HT-29 (cell line): ENCODE measurements around the gene SEC16A. TPM values are rescaled to one million over a fixed set of nuclear protein-coding genes. Genes with fewer than 3 reads are reported as not detected.
A peak's percentile ranks its signal among the peaks of the same experiment; 100 is the strongest.

Experiments
- DNase-seq: peaks from one replicate; pipeline ENCODE4 v3.0.0-alpha.2; 2015; ENCODE audit warnings: low spot score
- total RNA-seq: library from RNA; depleted of rRNA; stranded (reverse); fragments of >200 nt; shearing (Covaris generic); gene quantifications from 2 replicates; pipeline ENCODE4 v1.2.3, GENCODE V29; 2014

The SEC16A gene
- total RNA-seq, 1 experiment from 2014 or later = 43.5 TPM

DNA sequence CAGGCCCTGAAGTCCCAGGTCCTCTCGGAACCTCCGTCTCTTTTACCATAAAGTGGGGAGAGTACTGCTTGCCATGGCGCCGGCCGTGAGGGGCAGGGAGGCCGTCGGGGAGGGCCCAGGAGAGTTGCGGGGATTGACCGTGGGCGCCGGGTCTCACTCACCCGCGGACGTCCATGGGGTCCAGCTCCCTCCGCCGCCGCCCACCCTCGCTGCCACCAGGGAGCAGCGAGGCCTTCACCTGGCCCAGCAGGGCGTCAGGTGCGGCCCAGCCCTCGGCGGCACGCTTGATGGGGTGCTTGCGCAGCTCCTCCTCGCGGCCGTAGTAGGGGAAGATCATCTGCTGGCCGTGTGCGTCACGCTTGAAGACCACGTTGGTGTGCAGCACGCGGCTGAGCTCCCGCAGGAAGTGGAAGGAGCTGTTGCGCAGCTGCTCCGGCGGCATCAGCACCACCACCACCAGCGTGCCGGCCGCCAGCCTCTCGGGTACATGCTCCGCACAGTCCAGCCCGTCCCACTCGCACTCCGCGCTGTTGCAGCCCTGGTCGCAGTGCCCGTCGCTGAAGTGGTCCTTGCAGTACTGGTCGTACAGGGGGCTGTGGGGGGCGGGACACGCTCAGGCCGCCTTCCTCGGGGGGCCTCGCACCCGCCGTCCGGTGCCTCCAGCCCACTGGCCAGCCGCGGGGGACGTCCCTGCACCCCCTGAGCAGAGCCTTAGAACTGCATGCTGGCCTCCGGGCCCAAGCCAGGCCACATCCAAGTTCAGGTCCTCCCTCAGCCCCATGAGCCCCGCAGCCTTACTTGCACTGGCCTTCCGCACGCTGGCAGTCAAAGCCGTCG, 21.9 kb upstream of the SEC16A start:
- DNase-seq = no peak

DNA sequence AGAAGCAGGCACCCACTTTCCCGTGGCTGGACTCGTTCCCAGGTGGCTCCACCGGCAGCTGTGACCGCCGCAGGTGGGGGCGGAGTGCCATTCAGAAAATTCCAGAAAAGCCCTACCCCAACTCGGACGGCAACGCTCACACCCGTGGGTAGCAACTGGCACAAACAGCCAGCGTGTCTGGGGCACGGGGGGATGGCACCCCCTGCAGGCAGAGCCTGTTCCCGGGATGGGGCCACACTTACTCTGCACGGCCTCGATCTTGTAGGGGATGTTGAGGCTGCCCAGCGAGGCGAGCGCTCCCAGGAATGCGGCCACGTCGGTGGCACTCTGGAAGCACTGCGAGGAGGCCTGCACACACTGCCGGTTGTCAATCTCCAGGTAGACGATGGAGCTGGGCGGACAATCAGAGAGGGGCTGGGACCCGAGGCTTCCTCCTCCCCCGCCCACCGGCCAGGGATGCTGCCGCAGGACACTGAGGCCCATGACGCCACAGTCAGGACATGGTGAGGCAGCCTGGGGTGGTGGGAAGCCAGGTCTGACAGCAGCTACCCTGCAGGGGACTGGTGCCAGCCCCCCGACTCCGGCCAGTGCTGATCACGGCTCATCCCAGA, 20.2 kb upstream of the SEC16A start:
- no peak for DNase-seq

DNA sequence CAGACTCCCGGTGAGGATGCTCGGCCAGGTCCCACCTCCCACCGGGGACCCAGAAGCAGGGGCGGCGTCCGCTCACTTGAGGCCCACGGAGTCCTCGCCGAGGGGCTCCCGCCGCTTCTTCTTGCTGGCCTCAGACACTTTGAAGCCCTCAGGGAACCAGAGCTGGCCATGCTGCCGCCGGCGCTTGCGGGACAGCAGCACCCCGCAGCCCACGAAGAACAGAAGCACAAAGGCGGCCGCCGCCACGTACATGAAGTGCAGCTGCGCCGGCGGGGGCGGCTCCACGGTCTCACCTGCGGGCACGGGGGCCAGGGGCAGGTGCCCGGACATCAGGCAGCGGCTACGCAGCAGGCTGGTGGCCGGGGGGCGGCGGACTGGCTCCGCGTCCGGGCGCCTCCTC, 19.4 kb upstream of the SEC16A start:
- DNase-seq = no peak

DNA sequence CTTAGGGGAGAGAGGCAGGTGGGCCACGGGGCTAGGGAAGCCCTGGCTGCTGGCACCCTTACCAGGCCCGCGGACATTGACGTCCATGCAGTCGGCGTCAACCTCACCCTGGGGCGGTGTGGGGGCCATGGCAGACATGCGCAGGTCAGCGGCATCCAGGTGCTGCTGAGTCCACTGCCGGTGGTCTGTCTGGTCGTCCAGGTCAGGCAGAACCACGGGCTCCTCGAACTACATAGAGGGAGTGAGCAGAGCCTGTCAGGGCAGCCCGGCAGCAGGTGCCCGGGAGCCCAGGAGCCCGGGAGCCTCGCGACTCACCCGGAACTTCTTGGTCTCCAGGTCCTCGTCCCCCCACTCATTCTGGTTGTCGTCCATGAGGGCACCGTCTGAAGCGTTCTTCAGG, 18.8 kb upstream of the SEC16A start:
- DNase-seq = no peak

- no peak for DNase-seq
These were observed 17.4 kb upstream of the SEC16A start for GRCh38 chr9:136499935-136500910.

DNA sequence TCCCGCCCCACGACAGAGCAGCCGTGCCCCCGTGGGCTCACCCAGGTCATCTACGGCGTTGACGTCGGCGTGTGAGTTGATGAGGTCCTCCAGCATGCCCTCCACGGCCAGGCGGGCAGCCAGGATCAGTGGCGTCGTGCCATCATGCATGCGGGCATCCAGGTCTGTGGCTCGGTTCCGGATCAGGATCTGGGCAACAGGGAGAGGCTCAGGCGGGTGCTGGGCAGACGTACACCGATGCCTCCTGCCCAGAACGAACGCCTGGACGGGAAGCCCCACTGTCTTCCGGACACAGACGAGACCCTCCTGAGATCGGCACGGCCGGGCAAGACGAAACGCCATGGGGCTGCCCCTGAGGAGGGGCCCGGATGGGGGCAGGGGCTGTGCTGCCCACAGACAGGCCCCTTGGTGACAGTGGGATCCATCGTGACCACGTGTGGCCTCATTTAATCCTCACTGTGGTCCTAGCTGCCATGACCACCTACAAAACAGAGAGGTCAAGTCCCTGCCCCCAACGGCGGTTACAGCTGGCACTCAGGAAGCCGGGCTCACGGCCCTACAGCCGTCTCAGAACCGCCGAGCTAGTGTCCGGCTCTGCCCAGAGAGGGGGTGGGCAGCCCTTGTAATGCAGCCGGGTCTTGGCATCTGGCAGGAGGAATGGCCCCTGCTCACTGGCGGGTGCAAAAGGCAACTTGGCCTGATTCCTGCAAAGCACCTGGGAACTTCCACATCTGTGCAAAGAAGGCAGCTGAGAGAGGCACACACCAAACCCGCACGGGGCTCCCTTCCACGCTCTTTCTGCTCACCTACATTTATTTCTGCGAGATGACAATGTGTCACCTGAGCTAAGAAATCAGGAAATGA, 16.5 kb upstream of the SEC16A start:
- no peak for DNase-seq

- DNase-seq = no peak
These were observed 15.3 kb upstream of the SEC16A start for GRCh38 chr9:136497916-136498695.

- DNase-seq = no peak
These were observed 14.2 kb upstream of the SEC16A start for GRCh38 chr9:136496801-136497620.

GRCh38 chr9:136496181-136496580, 13.3 kb upstream of the SEC16A start:
- DNase-seq = no peak

GRCh38 chr9:136495238-136495800, 12.5 kb upstream of the SEC16A start:
- no peak for DNase-seq

DNA sequence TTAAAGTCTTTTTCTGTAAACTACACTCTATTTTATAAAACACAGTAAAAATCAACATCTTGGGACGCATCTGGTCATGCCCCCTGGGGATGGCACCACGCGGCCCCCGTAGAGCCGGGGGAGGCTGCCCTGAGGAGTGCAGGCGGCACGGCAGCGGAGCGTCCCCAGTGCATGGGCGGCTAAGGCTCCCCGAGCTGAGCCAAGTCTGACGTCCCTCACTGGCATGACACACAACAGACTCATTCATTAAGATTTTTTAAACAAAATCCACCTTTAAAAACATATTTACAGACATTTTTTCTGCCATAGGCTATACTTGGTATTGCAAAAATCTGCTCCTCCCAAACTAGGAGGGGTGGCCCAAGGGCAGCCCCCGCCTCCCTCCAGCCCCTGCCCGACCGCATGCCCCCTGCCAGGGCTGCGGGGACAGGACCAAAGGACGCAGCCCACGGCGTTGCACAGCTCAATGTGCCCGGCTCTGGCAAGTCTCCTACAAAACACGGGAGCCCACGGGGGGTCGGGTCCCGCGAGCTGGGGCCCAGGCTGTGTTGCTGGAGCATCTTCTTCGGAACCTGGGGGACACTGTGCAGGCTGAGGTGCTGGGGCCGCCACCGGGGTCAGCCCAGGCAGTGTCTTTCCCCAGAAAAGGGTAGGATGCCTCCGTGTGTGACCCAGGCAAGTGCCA, 11.8 kb upstream of the SEC16A start:
- DNase-seq = no peak

DNA sequence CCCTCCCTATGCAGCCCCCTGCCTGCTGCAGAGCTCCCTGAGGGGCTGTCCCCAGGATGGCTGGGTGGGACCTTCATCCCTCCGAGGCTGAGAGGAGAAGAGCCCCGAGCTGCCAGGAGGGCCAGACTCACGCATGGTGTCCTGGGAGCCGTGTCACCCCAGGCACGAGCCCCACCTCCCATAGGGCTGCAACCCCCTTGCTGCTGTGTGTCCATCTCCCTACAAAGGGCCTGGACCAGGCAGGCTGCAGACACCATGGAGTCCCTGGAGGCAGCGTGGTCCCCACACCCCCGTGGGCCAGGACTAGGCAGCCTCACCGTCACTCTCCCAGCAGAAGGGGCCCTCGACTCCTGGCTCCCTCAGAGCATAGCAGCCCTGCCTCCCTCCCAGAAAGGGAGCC, 11.2 kb upstream of the SEC16A start:
- no peak for DNase-seq

DNA sequence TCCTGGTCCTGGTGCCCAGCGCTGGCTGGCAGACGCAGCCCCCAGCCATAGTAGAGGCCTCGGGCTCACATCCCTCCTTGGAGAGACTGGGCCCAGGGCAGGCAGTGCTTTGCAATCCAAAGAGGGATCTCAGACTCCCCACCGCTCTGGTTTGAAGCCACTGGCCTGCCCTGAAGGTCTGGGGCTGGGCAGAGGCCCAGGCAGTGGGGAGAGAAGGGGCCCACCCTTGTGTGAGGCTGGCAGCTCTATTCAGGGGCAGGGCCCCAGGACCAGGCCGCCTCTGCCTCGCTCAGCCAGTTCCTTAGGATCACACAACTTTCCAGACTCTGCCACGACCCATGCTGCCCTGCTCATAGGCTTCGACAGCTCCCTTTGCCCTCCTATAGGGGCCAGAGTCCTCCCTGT, 10.7 kb upstream of the SEC16A start:
- no peak for DNase-seq

DNA sequence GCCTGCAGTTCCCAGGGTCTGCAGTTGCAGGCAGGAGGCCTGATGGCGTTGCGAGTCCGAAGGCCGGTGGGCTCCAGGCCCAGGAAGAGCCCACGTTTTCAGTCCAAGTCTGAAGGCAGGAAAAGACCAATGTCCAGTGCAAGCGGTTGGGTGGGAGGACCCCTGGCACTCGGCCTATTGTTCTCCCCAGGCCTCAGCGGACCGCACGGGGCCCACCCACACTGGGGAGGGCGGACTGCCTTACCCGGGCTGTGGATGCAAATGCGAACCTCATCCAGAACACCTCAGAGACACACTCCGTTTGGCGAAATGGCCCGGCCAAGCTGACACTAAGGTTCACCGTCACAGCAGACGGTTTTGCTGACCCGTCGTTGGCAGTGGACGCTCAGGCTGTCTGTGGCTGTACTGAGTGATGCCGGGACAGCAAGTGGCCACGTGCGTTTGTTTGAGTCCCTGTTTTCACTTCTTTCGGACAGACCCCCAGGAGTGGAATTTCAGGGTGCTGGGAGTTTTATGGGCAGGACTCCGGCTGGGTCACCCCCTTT, 10.2 kb upstream of the SEC16A start:
- DNase-seq = no peak

DNA sequence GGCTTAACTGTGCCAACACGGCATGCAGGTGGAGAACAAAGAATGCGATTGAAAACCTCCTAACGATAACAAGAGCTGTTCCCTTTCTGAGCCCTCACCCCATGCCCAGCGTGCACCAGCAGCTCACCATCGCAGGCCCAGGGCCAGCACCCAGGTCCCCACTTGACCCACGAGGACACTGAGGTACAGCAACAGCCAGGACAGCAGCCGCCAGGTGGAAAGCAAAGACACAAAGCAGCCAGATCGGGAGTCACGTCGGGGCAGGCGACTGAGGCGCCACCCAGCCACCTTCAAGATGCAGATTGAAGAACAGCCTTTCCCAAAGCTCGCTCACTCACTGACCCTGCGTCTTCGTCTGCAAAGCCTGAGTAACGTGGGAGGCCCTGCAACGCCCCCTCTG, 6.9 kb upstream of the SEC16A start:
- no peak for DNase-seq

GRCh38 chr9:136488247-136489214, 5.7 kb upstream of the SEC16A start:
- peak; percentile 82 for DNase-seq

GRCh38 chr9:136487672-136488071, 4.8 kb upstream of the SEC16A start:
- no peak for DNase-seq
